HEK293T (cell line): ENCODE data around the gene GALNT12.

ENCODE experiments used
- CTCF ChIA-PET: fragments of 350-600 bp; formaldehyde crosslinking; extraction: SDS; loops from one replicate; lab custom pipeline; 2021; ENCODE audit warnings: antibody characterized with exemption, inconsistent platforms; lab: Yijun Ruan, JAX
- POLR2A ChIA-PET: fragments of 350-600 bp; formaldehyde crosslinking; extraction: SDS; loops from one replicate; lab custom pipeline; 2020; ENCODE audit warnings: antibody characterized with exemption, inconsistent platforms; lab: Yijun Ruan, JAX
- DNase-seq: peaks from one replicate; pipeline ENCODE4 v3.0.0; 2012; ENCODE audit warnings: mixed read lengths; ENCODE audit errors: extremely low spot score
- ARNT ChIP-seq: fragments of 450-650 bp; IDR thresholded peaks from 2 replicates; pipeline ENCODE4 v1.6.1; 2017; ENCODE audit warnings: mild to moderate bottlenecking
- BHLHE40 ChIP-seq: fragments of 450-650 bp; IDR thresholded peaks from 2 replicates; pipeline ENCODE4 v1.6.1; 2016; ENCODE audit warnings: mild to moderate bottlenecking, moderate library complexity, borderline replicate concordance
- CTBP1 ChIP-seq: fragments of 450-650 bp; IDR thresholded peaks from 2 replicates; pipeline ENCODE4 v1.6.1; 2016; ENCODE audit warnings: borderline replicate concordance
- ELF4 ChIP-seq: fragments of 450-650 bp; IDR thresholded peaks from 2 replicates; pipeline ENCODE4 v1.6.1; 2017; ENCODE audit warnings: antibody characterized with exemption
- FOXA1 ChIP-seq: fragments of 450-650 bp; IDR thresholded peaks from 2 replicates; pipeline ENCODE4 v1.6.1; 2016; ENCODE audit warnings: mild to moderate bottlenecking
- FOXK2 ChIP-seq: fragments of 450-650 bp; IDR thresholded peaks from 2 replicates; pipeline ENCODE4 v1.6.1; 2016; ENCODE audit warnings: mild to moderate bottlenecking
- FOXM1 ChIP-seq: fragments of 450-650 bp; IDR thresholded peaks from 2 replicates; pipeline ENCODE4 v1.6.1; 2017; ENCODE audit warnings: mild to moderate bottlenecking, borderline replicate concordance
- HDGF ChIP-seq: fragments of 450-650 bp; IDR thresholded peaks from 2 replicates; pipeline ENCODE4 v1.6.1; 2017; ENCODE audit warnings: antibody characterized with exemption, borderline replicate concordance
- L3MBTL2 ChIP-seq: fragments of 450-650 bp; conservative IDR thresholded peaks from 2 replicates; pipeline ENCODE4 v1.6.1; 2016; ENCODE audit warnings: mild to moderate bottlenecking
- LEF1 ChIP-seq: fragments of 450-650 bp; IDR thresholded peaks from 2 replicates; pipeline ENCODE4 v1.6.1; 2017; ENCODE audit warnings: mild to moderate bottlenecking, borderline replicate concordance
- NFRKB ChIP-seq: fragments of 450-650 bp; IDR thresholded peaks from 2 replicates; pipeline ENCODE4 v1.6.1; 2016; ENCODE audit warnings: mild to moderate bottlenecking, moderate library complexity
- PKNOX1 ChIP-seq: fragments of 450-650 bp; IDR thresholded peaks from 2 replicates; pipeline ENCODE4 v1.6.1; 2016
- SP1 ChIP-seq: fragments of 450-650 bp; IDR thresholded peaks from 2 replicates; pipeline ENCODE4 v1.6.1; 2017
- SUZ12 ChIP-seq: fragments of 450-650 bp; IDR thresholded peaks from 2 replicates; pipeline ENCODE4 v1.6.1; 2016; ENCODE audit warnings: mild to moderate bottlenecking
- TARDBP ChIP-seq: fragments of 450-650 bp; IDR thresholded peaks from 2 replicates; pipeline ENCODE4 v1.6.1; 2016
- ZNF384 ChIP-seq: fragments of 450-650 bp; IDR thresholded peaks from 2 replicates; pipeline ENCODE4 v1.6.1; 2016

GALNT12 gene

DNA sequence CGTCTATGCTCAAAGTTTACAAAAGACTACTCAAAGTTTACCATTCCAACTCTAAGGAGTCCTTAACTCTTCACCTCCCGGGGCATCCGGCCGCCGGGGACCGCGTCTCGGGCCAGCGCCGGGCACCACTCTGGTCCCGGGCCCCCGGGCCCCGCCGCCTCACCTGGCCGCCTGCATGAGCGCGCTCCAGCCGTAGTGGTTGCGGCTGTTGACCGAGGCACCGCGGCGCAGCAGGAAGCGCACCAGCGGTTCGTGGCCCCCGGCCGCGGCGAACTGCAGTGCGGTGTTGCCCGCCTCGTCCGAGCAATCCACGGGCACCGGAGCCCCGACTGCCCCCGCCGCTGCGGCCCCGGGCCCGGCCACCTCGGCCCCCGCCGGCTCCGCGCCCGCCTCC lies 11.5 kb upstream of the GALNT12 start:
- CTCF ChIA-PET, result interaction anchor here (1.9 kb wide), 1 partner anchor 10 kb away, joined by 10 read pairs; no protein-coding TSS in a partner anchor
- peak; percentile 45 for DNase-seq
- no peak for TF ChIP-seq ARNT
- TF ChIP-seq FOXK2, result no peak
- TF ChIP-seq SP1, result no peak
- no peak for TF ChIP-seq SUZ12
- TF ChIP-seq HDGF, result no peak
- TF ChIP-seq BHLHE40, result no peak
- TF ChIP-seq ZNF384, result no peak
- no peak for TF ChIP-seq PKNOX1
- TF ChIP-seq NFRKB, result no peak
- no peak for TF ChIP-seq ELF4
- TF ChIP-seq TARDBP, result no peak
- TF ChIP-seq L3MBTL2, result no peak
- no peak for TF ChIP-seq CTBP1
- no peak for TF ChIP-seq LEF1
- no peak for TF ChIP-seq FOXM1
- POLR2A ChIA-PET, result interaction anchor here (2.3 kb wide), 1 partner anchor 10 kb away, joined by 10 read pairs; the partner anchor contains the start of gene GALNT12

- ChIA-PET POLR2A (interaction anchor here (2.3 kb wide), 1 partner anchor 10 kb away, joined by 10 read pairs; the partner anchor contains the start of gene GALNT12), CTCF (interaction anchor here (1.9 kb wide), 1 partner anchor 10 kb away, joined by 10 read pairs; no protein-coding TSS in a partner anchor)
- peak; percentile 90 for DNase-seq
- TF ChIP-seq PKNOX1 (no peak), FOXM1 (0 out of 2 replicates have a peak, but pooled peaks have one; percentile 26), ARNT (no peak), BHLHE40 (no peak), CTBP1 (no peak), L3MBTL2 (no peak; the same call in 1 of the 2 replicates)
These were observed 10.9 kb upstream of the GALNT12 start, which contains the start of gene ANKS6 for GRCh38 chr9:98796364-98797101. Gene ANKS6 (minus strand): TSS chr9:98796555. CDS start chr9:98796491, 64 bp downstream.

DNA sequence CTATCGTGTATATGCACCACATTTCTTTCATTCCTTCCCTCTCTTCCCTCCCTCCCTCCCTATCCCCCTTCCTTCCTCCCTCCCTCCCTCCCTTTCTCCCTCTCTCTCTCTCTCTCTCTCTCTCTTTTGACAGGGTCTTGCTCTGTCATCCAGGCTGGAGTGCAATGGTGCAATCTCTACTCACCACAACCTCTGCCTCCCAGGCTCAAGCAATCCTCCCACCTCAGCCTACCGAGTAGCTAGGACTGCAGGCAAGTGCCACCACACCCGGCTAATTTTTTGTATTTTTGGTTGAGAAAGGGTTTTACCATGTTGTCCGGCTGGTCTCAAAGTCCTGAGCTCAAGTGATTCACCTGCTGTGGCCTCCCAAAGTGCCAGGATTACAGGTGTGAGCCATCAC lies 10.0 kb upstream of the GALNT12 start:
- TF ChIP-seq SP1 (no peak), TARDBP (no peak), FOXA1 (no peak), ARNT (no peak), L3MBTL2 (no peak), HDGF (no peak), BHLHE40 (no peak), FOXK2 (no peak)
- POLR2A ChIA-PET, result interaction anchor here (2.3 kb wide), 1 partner anchor 9 kb away, joined by 10 read pairs; the partner anchor contains the start of gene GALNT12
- CTCF ChIA-PET, result interaction anchor here (1.9 kb wide), 1 partner anchor 9 kb away, joined by 10 read pairs; no protein-coding TSS in a partner anchor
- DNase-seq, result no peak

- TF ChIP-seq FOXK2 (no peak), FOXM1 (no peak), HDGF (no peak), ZNF384 (no peak), LEF1 (no peak), SUZ12 (no peak), FOXA1 (no peak), L3MBTL2 (no peak), NFRKB (no peak), ARNT (no peak), PKNOX1 (no peak), ELF4 (no peak), BHLHE40 (no peak), CTBP1 (no peak), SP1 (no peak)
- ChIA-PET CTCF (no interaction called here), POLR2A (no interaction called here)
- no peak for DNase-seq
These were observed 9.2 kb upstream of the GALNT12 start for GRCh38 chr9:98798254-98798653.

DNA sequence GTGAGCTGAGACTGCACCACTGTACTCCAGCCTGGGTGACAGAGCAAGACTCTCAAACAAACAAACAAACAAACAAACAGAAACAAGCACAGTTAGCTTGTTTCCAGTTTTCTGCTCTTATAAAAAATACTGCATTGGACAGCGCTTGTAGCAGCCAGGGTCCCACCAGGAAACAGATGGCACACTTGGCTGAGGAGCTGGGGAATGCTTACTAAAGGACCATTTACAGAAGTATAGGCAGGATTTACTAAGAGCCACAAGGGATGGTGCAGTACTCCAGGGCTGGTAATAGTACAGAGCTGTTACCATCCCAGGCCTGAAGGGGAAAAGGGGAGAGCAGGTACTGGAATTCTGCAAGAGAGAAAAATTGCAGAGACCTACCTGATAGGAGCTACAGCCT lies 5.9 kb upstream of the GALNT12 start:
- ChIA-PET CTCF (no interaction called here), POLR2A (no interaction called here)
- TF ChIP-seq ELF4 (no peak), FOXK2 (no peak), PKNOX1 (no peak), HDGF (no peak), L3MBTL2 (no peak), BHLHE40 (no peak), SP1 (no peak), TARDBP (no peak), NFRKB (no peak), LEF1 (no peak), SUZ12 (no peak), FOXM1 (no peak), ARNT (no peak), ZNF384 (no peak), FOXA1 (no peak), CTBP1 (no peak)
- no peak for DNase-seq
